Fibroblast of lung (primary cell): Measurements from ENCODE around the gene GFPT2.

Source experiments
- CTCF ChIP-seq, 2 donors: IDR thresholded peaks in 1 of 2; conservative IDR thresholded peaks in 1 of 2; 1 replicate in 1 of 2; 2 replicates in 1 of 2; pipeline ENCODE4 v1.5.1; 2011 to 2012; ENCODE audit warnings: low read length in 2 of 2, control low read depth in 1 of 2, inconsistent platforms in 1 of 2, low read depth in 1 of 2, mild to moderate bottlenecking in 1 of 2
- EZH2 ChIP-seq: IDR thresholded peaks from 2 replicates; pipeline ENCODE4 v1.5.1; 2012; ENCODE audit warnings: low read length, control low read depth, mild to moderate bottlenecking; ENCODE audit errors: missing control alignments

- TF ChIP-seq CTCF (conservative IDR thresholded peaks at IDR 0.05 in 1 of 2, IDR thresholded peaks at IDR 0.05 in 1 of 2; ENCODE audit: low read depth in 1 of 2, low read length in 2 of 2) (no peak), EZH2 (no peak)
Observed at GRCh38 chr5:180274695-180275094, 78.4 kb downstream of the GFPT2 start.
